Vagina (tissue), 2 donors: ENCODE measurements around the gene PSMC1. TPM values are rescaled to one million over a fixed set of nuclear protein-coding genes. Genes with fewer than 3 reads are reported as not detected.

Experiments
- DNase-seq, 2 donors: peaks; one replicate each; pipeline ENCODE4 v3.0.0-alpha.2; 2017; ENCODE audit errors: extremely low spot score in 2 of 2
- H3K27ac ChIP-seq: fragments of 200-600 bp; sonication (generic); one replicate; pipeline ENCODE4 v1.5.1; 2019
- H3K27me3 ChIP-seq: fragments of 200-600 bp; sonication (generic); one replicate; pipeline ENCODE4 v1.5.1; 2019
- H3K36me3 ChIP-seq, 2 donors: fragments of 200-600 bp; sonication (generic); one replicate each; pipeline ENCODE4 v1.5.1; 2017 to 2019
- H3K4me1 ChIP-seq: fragments of 200-600 bp; sonication (generic); one replicate; pipeline ENCODE4 v1.5.1; 2019
- H3K4me3 ChIP-seq, 2 donors: fragments of 200-600 bp; sonication (generic); 1 replicate in 1 of 2; 2 replicates in 1 of 2; pipeline ENCODE4 v1.5.1; 2016 to 2019
- H3K9me3 ChIP-seq: fragments of 200-600 bp; sonication (generic); one replicate; pipeline ENCODE4 v1.5.1; 2019
- CTCF ChIP-seq, 3 experiments: fragments of 450-650 bp in 2 of 3; fragments of 200-600 bp in 1 of 3; sonication (generic) in 1 of 3; IDR thresholded peaks; one replicate each; pipeline ENCODE4 v1.5.1; 2017 to 2019; ENCODE audit warnings: antibody characterized with exemption in 3 of 3, mild to moderate bottlenecking in 2 of 3, moderate library complexity in 2 of 3
- POLR2A ChIP-seq, 2 donors: fragments of 450-650 bp; IDR thresholded peaks; one replicate each; pipeline ENCODE4 v1.6.1; 2017; ENCODE audit warnings: antibody characterized with exemption in 2 of 2, mild to moderate bottlenecking in 2 of 2, moderate library complexity in 2 of 2
- POLR2AphosphoS5 ChIP-seq, 2 donors: sonication (generic); formaldehyde crosslinking; IDR thresholded peaks; one replicate each; pipeline ENCODE4 v1.9.0; 2017; ENCODE audit warnings: antibody characterized with exemption in 2 of 2, mild to moderate bottlenecking in 2 of 2, low read depth in 1 of 2; ENCODE audit not compliant: insufficient read depth in 1 of 2
- intact Hi-C: fragments of 100-400 bp; cut with DNase I; formaldehyde crosslinking; loops from one replicate; pipeline ENCODE4 v1.15.1; 2023
- total RNA-seq: library from RNA; depleted of rRNA; stranded (reverse); fragments of >200 nt; gene quantifications from one replicate; pipeline ENCODE4 v1.2.3, GENCODE V29; 2016

PSMC1 gene
- total RNA-seq, 1 donor from 2014 or later, result 32.7 TPM

DNA sequence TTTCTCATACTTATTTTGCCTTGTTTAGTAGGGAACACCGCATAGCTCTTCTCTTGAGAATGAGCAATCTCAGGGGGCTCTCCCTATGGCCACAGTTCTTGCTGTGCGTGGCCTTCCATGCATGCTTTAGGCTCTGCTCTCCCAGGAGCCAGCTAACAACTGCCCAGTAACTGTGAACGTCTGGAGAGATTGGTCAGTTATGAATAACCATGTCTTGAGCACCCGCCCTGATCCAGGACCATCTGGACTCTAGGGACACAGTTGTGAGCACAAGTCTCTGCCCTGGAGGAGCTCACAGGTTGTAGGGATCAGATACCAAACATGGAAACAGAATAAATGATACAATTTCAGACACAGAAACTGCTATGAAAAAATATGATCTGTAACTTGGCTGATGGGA lies 12.1 kb downstream of the PSMC1 start:
- TF ChIP-seq CTCF (IDR thresholded peaks at IDR 0.05), result no peak
- no peak for TF ChIP-seq POLR2AphosphoS5 (IDR thresholded peaks at IDR 0.05; ENCODE audit: insufficient read depth in 1 of 2, low read depth in 1 of 2)
- TF ChIP-seq POLR2A (IDR thresholded peaks at IDR 0.05), result no peak
- Histone ChIP-seq H3K27me3 (no peaks in the 10 kb centered on the region), H3K36me3 (peaks cover 4 to 93% of the 10 kb centered on the region in 2 donors), H3K27ac (no peak overlapping the region), H3K4me3 (no peak overlapping the region), H3K4me1 (no peaks in the 10 kb centered on the region), H3K9me3 (no peaks in the 10 kb centered on the region)
- DNase-seq, result no peak
- intact Hi-C loops, result no loop called here

- intact Hi-C loops, result no loop called here
- no peaks in the 10 kb centered on the region for H3K4me1 ChIP-seq
- no peaks in the 10 kb centered on the region for H3K9me3 ChIP-seq
- TF ChIP-seq POLR2AphosphoS5 (IDR thresholded peaks at IDR 0.05; ENCODE audit: insufficient read depth in 1 of 2, low read depth in 1 of 2), result peak in 1 of 2 donors; percentile 30
- no peak for TF ChIP-seq POLR2A (IDR thresholded peaks at IDR 0.05)
- TF ChIP-seq CTCF (IDR thresholded peaks at IDR 0.05), result no peak
- no peaks in the 10 kb centered on the region for H3K27me3 ChIP-seq
- no peak overlapping the region for H3K27ac ChIP-seq
- H3K4me3 ChIP-seq, result no peak overlapping the region
- no peak for DNase-seq
- peaks cover 0 to 59% of the 10 kb centered on the region in 2 donors for H3K36me3 ChIP-seq
Observed at GRCh38 chr14:90272523-90272922, 16.2 kb downstream of the PSMC1 start.

GRCh38 chr14:90273532-90273931 lies 17.2 kb downstream of the PSMC1 start:
- no peak for TF ChIP-seq POLR2AphosphoS5 (IDR thresholded peaks at IDR 0.05; ENCODE audit: insufficient read depth in 1 of 2, low read depth in 1 of 2)
- TF ChIP-seq CTCF (IDR thresholded peaks at IDR 0.05), result no peak
- TF ChIP-seq POLR2A (IDR thresholded peaks at IDR 0.05), result no peak
- H3K9me3 ChIP-seq, result no peaks in the 10 kb centered on the region
- no peak overlapping the region for H3K27ac ChIP-seq
- no peaks in the 10 kb centered on the region for H3K4me1 ChIP-seq
- H3K27me3 ChIP-seq, result no peaks in the 10 kb centered on the region
- intact Hi-C loops, result no loop called here
- peak in 1 of 2 donors; percentile 37 for DNase-seq
- H3K4me3 ChIP-seq, result no peak overlapping the region
- peaks cover 0 to 59% of the 10 kb centered on the region in 2 donors for H3K36me3 ChIP-seq

GRCh38 chr14:90274019-90274418 lies 17.7 kb downstream of the PSMC1 start:
- Histone ChIP-seq H3K27ac (no peak overlapping the region), H3K4me1 (no peaks in the 10 kb centered on the region), H3K36me3 (peaks cover 0 to 59% of the 10 kb centered on the region in 2 donors), H3K4me3 (no peak overlapping the region), H3K27me3 (no peaks in the 10 kb centered on the region), H3K9me3 (no peaks in the 10 kb centered on the region)
- DNase-seq, result peak in 1 of 2 donors; percentile 81
- TF ChIP-seq POLR2A (IDR thresholded peaks at IDR 0.05) (no peak), POLR2AphosphoS5 (IDR thresholded peaks at IDR 0.05; ENCODE audit: insufficient read depth in 1 of 2, low read depth in 1 of 2) (no peak), CTCF (IDR thresholded peaks at IDR 0.05) (no peak)
- intact Hi-C loops, result no loop called here

DNA sequence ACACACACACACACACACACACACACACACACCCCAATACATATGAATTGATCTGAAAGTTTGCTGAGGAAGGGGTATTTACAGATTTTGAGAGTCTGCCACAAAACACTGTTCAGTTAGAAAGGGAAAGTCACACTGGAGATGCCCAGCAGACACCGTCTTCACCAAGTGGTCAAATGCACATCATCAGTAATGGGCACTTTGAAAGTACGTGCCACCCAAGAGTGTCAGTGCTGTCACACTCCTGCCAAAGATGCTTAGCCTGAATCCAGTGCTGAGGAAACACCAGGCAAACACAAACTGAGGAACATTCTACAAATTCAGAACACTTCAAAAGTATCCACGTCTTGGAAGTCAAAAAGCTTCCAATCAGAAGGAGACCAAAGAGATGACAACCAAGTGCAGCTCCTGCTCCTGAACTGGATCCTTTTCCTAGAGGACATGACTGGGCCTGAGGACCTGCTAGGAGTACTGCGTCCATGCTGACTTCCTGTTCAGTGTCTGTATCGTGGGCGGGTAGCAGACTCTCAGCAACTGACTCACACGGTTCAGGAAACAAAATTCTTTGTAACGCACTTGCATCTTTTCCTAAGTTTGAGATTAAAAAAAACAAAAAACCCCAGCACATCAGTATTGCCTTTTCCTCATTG lies 18.6 kb downstream of the PSMC1 start:
- H3K27ac ChIP-seq, result no peak overlapping the region
- DNase-seq, result peak in 1 of 2 donors; percentile 84

More for the DNA sequence above, 18.6 kb downstream of the PSMC1 start:
- no peaks in the 10 kb centered on the region for H3K9me3 ChIP-seq
- no peaks in the 10 kb centered on the region for H3K27me3 ChIP-seq
- no peaks in the 10 kb centered on the region for H3K4me1 ChIP-seq
- no peak overlapping the region for H3K4me3 ChIP-seq
- intact Hi-C loops, result no loop called here
- TF ChIP-seq CTCF (IDR thresholded peaks at IDR 0.05) (no peak), POLR2A (IDR thresholded peaks at IDR 0.05) (no peak), POLR2AphosphoS5 (IDR thresholded peaks at IDR 0.05; ENCODE audit: insufficient read depth in 1 of 2, low read depth in 1 of 2) (no peak)
- peaks cover 0 to 56% of the 10 kb centered on the region in 2 donors for H3K36me3 ChIP-seq
